GM19328 (cell line): ENCODE data around the gene KCND3.

Experiments
- ATAC-seq: cut with Tn5 transposase; IDR thresholded peaks from one replicate; pipeline ENCODE4 v1.9.1; 2021; ENCODE audit warnings: mild to moderate bottlenecking, moderate library complexity; ENCODE audit not compliant: unreplicated experiment

Gene KCND3

GRCh38 chr1:111921948-111922347 is 67.5 kb downstream of the KCND3 start:
- no peak for ATAC-seq

- no peak for ATAC-seq
Observed at GRCh38 chr1:111920221-111921024, 69.0 kb downstream of the KCND3 start.

GRCh38 chr1:111911776-111912515 is 77.5 kb downstream of the KCND3 start:
- ATAC-seq = no peak

- ATAC-seq = no peak
Observed at GRCh38 chr1:111911061-111911460, 78.4 kb downstream of the KCND3 start.

GRCh38 chr1:111909030-111909429 is 80.4 kb downstream of the KCND3 start:
- no peak for ATAC-seq

GRCh38 chr1:111908011-111908621 is 81.4 kb downstream of the KCND3 start:
- no peak for ATAC-seq

GRCh38 chr1:111907321-111907720 is 82.1 kb downstream of the KCND3 start:
- no peak for ATAC-seq

- ATAC-seq = no peak
Observed at GRCh38 chr1:111906816-111907215, 82.7 kb downstream of the KCND3 start.

- no peak for ATAC-seq
Observed at GRCh38 chr1:111906111-111906510, 83.4 kb downstream of the KCND3 start.

GRCh38 chr1:111904478-111905218 is 84.8 kb downstream of the KCND3 start:
- no peak for ATAC-seq

- no peak for ATAC-seq
Observed at GRCh38 chr1:111903871-111904449, 85.5 kb downstream of the KCND3 start.

GRCh38 chr1:111903148-111903870 is 86.2 kb downstream of the KCND3 start:
- no peak for ATAC-seq

GRCh38 chr1:111895469-111895868 is 94.0 kb downstream of the KCND3 start:
- no peak for ATAC-seq

- ATAC-seq = no peak
Observed at GRCh38 chr1:111895017-111895416, 94.5 kb downstream of the KCND3 start.

- ATAC-seq = no peak
Observed at GRCh38 chr1:111894497-111894896, 95.0 kb downstream of the KCND3 start.

GRCh38 chr1:111891566-111891965 is 97.9 kb downstream of the KCND3 start:
- no peak for ATAC-seq

GRCh38 chr1:111888740-111889376 is 100.6 kb downstream of the KCND3 start:
- no peak for ATAC-seq

- no peak for ATAC-seq
Observed at GRCh38 chr1:111887875-111888274, 101.6 kb downstream of the KCND3 start.

GRCh38 chr1:111887385-111887784 is 102.1 kb downstream of the KCND3 start:
- no peak for ATAC-seq

- no peak for ATAC-seq
Observed at GRCh38 chr1:111886741-111887140, 102.7 kb downstream of the KCND3 start.
